GM18867 (cell line): ENCODE results near the gene GALNT2.
A peak's percentile ranks its signal among the peaks of the same experiment; 100 is the strongest.

ENCODE experiments used
- ATAC-seq: cut with Tn5 transposase; IDR thresholded peaks from one replicate; pipeline ENCODE4 v1.9.1; 2021; ENCODE audit warnings: mild to moderate bottlenecking, moderate library complexity; ENCODE audit not compliant: unreplicated experiment

GALNT2 gene

GRCh38 chr1:230308039-230308438 lies 241.0 kb downstream of the GALNT2 start:
- ATAC-seq: no peak

- ATAC-seq: no peak
Observed at GRCh38 chr1:230308821-230309220, 241.8 kb downstream of the GALNT2 start.

- ATAC-seq: no peak
Observed at GRCh38 chr1:230309646-230310177, 242.7 kb downstream of the GALNT2 start.

GRCh38 chr1:230310381-230311163 lies 243.5 kb downstream of the GALNT2 start:
- ATAC-seq: peak; percentile 54

GRCh38 chr1:230312676-230313075 lies 245.6 kb downstream of the GALNT2 start:
- no peak for ATAC-seq

GRCh38 chr1:230313453-230314141 lies 246.6 kb downstream of the GALNT2 start:
- ATAC-seq: no peak

- ATAC-seq: no peak
Observed at GRCh38 chr1:230314142-230314470, 247.1 kb downstream of the GALNT2 start.

GRCh38 chr1:230315099-230315498 lies 248.1 kb downstream of the GALNT2 start:
- no peak for ATAC-seq

- ATAC-seq: no peak
Observed at GRCh38 chr1:230316864-230317745, 250.1 kb downstream of the GALNT2 start.

- ATAC-seq: no peak
Observed at GRCh38 chr1:230317823-230318819, 251.1 kb downstream of the GALNT2 start.

- ATAC-seq: no peak
Observed at GRCh38 chr1:230319014-230319747, 252.1 kb downstream of the GALNT2 start.

- no peak for ATAC-seq
Observed at GRCh38 chr1:230320804-230321203, 253.8 kb downstream of the GALNT2 start.

GRCh38 chr1:230321341-230321740 lies 254.3 kb downstream of the GALNT2 start:
- no peak for ATAC-seq

GRCh38 chr1:230321741-230322420 lies 254.8 kb downstream of the GALNT2 start:
- ATAC-seq: no peak

- ATAC-seq: no peak
Observed at GRCh38 chr1:230322421-230322756, 255.4 kb downstream of the GALNT2 start.

GRCh38 chr1:230322967-230323547 lies 256.0 kb downstream of the GALNT2 start:
- no peak for ATAC-seq

GRCh38 chr1:230323686-230324085 lies 256.6 kb downstream of the GALNT2 start:
- no peak for ATAC-seq
